NT2/D1 (cell line): Measurements from ENCODE around the gene NEK2.
"Not testable (repeated sequence)": the region's sequence is repeated elsewhere in the genome, so short reads cannot be mapped to it uniquely, and the experiment has no call there.

Experiments
- SUZ12 ChIP-seq: IDR thresholded peaks from 2 replicates; pipeline ENCODE4 v1.6.1; 2011; ENCODE audit not compliant: insufficient read length, insufficient read depth; ENCODE audit errors: extremely low read depth
- YY1 ChIP-seq: IDR thresholded peaks from 2 replicates; pipeline ENCODE4 v1.6.1; 2011; ENCODE audit not compliant: insufficient read length, insufficient read depth

DNA sequence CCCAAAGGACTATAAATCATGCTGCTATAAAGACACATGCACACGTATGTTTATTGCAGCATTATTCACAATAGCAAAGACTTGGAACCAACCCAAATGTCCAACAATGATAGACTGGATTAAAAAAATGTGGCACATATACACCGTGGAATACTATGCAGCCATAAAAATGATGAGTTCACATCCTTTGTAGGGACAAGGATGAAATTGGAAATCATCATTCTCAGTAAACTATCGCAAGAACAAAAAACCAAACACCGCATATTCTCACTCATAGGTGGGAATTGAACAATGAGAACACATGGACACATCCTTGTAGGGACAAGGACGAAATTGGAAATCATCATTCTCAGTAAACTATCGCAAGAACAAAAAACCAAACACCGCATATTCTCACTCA is 49.6 kb downstream of the NEK2 start:
- TF ChIP-seq YY1, SUZ12: not testable (repeated sequence)
